ENCODE measurements around the gene COP1. TPM values are rescaled to one million over a fixed set of nuclear protein-coding genes. Genes with fewer than 3 reads are reported as not detected.

The COP1 gene
- total and polyA plus RNA-seq, 2 of the 13 experiments (the other 11 are each of a cell fraction or from before 2014, with no cell fraction given), result 20.5 to 51.3 TPM

DNA sequence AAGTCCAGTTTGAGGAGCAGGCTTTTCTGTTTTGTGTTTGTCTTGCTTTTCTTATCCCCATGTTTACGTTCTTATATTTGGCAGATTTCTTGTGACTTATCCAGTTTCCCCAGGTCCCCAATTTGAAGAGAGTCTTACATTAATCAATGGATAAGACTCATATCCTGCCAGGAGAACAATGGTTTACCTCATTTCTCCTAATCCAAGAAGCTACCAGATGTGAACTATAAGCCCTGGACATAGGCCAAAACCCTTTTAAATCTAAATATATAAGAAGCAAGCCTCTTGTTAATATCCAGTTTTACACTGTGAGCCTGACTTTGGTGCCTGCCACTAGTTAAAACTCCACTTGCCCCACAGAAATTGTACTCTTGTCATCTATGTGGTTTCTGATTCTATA is 15.1 kb upstream of the COP1 start:
- H3K27me3 ChIP-seq (ENCODE audit: control insufficient read depth in 1 of 2, insufficient read depth in 2 of 2, low read length in 2 of 2), result no peaks in the 10 kb centered on the region; a peak in 1 of 5 replicates
- H3K4me2 ChIP-seq (ENCODE audit: low read depth, low read length), result no peak overlapping the region
- no TSS peak for BruUV-seq (replicated peaks)
- H3K9ac ChIP-seq (ENCODE audit: insufficient read depth, low read depth, low read length), result no peak overlapping the region
- ChIA-PET POLR2A (interaction anchor here (0.7 kb wide), 1 partner anchor 15 kb away, joined by 4 read pairs; no protein-coding TSS in a partner anchor), CTCF (ENCODE audit: low intra/inter-chr PET ratio, low total read pairs) (no interaction called here)
- H3K79me2 ChIP-seq (ENCODE audit: insufficient read depth, low read length), result no peaks in the 10 kb centered on the region
- in situ Hi-C loops (cut with HindIII; ENCODE audit: extremely low pct_ligation_motif_present, low pct_unique_long_range_greater_than_20kb) (no loop called here), intact Hi-C loops (cut with micrococcal nuclease; ENCODE audit: unreplicated experiment) (no loop called here)
- H3K36me3 ChIP-seq (replicated peaks in 1 of 2; ENCODE audit: control insufficient read depth in 1 of 2, insufficient read depth in 2 of 2, low read length in 2 of 2), result no peaks in the 10 kb centered on the region
- H4K20me1 ChIP-seq (ENCODE audit: insufficient read depth, low read length), result no peaks in the 10 kb centered on the region
- H2AFZ ChIP-seq (ENCODE audit: low read length), result no peak overlapping the region
- DNase-seq (ENCODE audit: low spot score) (no peak), ATAC-seq (no peak), FAIRE-seq (no peak)
- no peaks in the 10 kb centered on the region for H3K9me3 ChIP-seq (ENCODE audit: low read length)
- H3K4me3 ChIP-seq (replicated peaks in 1 of 3; ENCODE audit: insufficient read depth in 1 of 3, low read depth in 2 of 3, low read length in 3 of 3), result no peak overlapping the region
- TF ChIP-seq PLRG1 (conservative IDR thresholded peaks at IDR 0.05) (no peak), CREM (IDR thresholded peaks at IDR 0.05) (no peak), CREM (CRISPR knock-in tag; IDR thresholded peaks at IDR 0.05) (no peak), ZNF34 (CRISPR knock-in tag; IDR thresholded peaks at IDR 0.05; ENCODE audit: borderline replicate concordance) (no peak), ZNF12 (CRISPR knock-in tag; IDR thresholded peaks at IDR 0.05) (no peak)
- TF ChIP-seq, protein P1, sequence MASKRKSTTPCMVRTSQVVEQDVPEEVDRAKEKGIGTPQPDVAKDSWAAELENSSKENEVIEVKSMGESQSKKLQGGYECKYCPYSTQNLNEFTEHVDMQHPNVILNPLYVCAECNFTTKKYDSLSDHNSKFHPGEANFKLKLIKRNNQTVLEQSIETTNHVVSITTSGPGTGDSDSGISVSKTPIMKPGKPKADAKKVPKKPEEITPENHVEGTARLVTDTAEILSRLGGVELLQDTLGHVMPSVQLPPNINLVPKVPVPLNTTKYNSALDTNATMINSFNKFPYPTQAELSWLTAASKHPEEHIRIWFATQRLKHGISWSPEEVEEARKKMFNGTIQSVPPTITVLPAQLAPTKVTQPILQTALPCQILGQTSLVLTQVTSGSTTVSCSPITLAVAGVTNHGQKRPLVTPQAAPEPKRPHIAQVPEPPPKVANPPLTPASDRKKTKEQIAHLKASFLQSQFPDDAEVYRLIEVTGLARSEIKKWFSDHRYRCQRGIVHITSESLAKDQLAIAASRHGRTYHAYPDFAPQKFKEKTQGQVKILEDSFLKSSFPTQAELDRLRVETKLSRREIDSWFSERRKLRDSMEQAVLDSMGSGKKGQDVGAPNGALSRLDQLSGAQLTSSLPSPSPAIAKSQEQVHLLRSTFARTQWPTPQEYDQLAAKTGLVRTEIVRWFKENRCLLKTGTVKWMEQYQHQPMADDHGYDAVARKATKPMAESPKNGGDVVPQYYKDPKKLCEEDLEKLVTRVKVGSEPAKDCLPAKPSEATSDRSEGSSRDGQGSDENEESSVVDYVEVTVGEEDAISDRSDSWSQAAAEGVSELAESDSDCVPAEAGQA (IDR thresholded peaks at IDR 0.05; ENCODE audit: low read depth), result no peak
- TF ChIP-seq, protein P1 (CRISPR knock-in tag; IDR thresholded peaks at IDR 0.05; ENCODE audit: borderline replicate concordance), result no peak
- WGBS (ENCODE audit: low lambda C conversion rate), result 83% methylated on average over 1 of the region's 1 CpG
- peaks cover 13% of the 10 kb centered on the region for H3K4me1 ChIP-seq (ENCODE audit: insufficient read depth, low read length)
- H3K27ac ChIP-seq (ENCODE audit: extremely low read length, insufficient read depth, low read length), result no peak overlapping the region

All from HepG2 (cell line).